ENCODE data around the gene ELL2. TPM values are rescaled to one million over a fixed set of nuclear protein-coding genes. Genes with fewer than 3 reads are reported as not detected.
"Not testable (repeated sequence)": the region's sequence is repeated elsewhere in the genome, so short reads cannot be mapped to it uniquely, and the experiment has no call there.

Gene ELL2
- total and polyA plus RNA-seq, 2 of the 13 experiments (the other 11 are each of a cell fraction or from before 2014, with no cell fraction given): 78.9 to 97.1 TPM

GRCh38 chr5:95837492-95837891 is 124.2 kb downstream of the ELL2 start:
- Histone ChIP-seq H3K79me2 (ENCODE audit: insufficient read depth, low read length) (no peaks in the 10 kb centered on the region), H2AFZ (ENCODE audit: low read length) (no peak overlapping the region), H3K4me1 (ENCODE audit: insufficient read depth, low read length) (peaks cover 80% of the 10 kb centered on the region), H3K4me2 (ENCODE audit: low read depth, low read length) (no peak overlapping the region), H4K20me1 (ENCODE audit: insufficient read depth, low read length) (no peaks in the 10 kb centered on the region), H3K27ac (ENCODE audit: extremely low read length, insufficient read depth, low read length) (no peak overlapping the region), H3K9ac (ENCODE audit: insufficient read depth, low read depth, low read length) (no peak overlapping the region), H3K4me3 (replicated peaks in 1 of 3; ENCODE audit: insufficient read depth in 1 of 3, low read depth in 2 of 3, low read length in 3 of 3) (no peak overlapping the region), H3K27me3 (ENCODE audit: control insufficient read depth in 1 of 2, insufficient read depth in 2 of 2, low read length in 2 of 2) (no peaks in the 10 kb centered on the region), H3K36me3 (replicated peaks in 1 of 2; ENCODE audit: control insufficient read depth in 1 of 2, insufficient read depth in 2 of 2, low read length in 2 of 2) (no peaks in the 10 kb centered on the region), H3K9me3 (ENCODE audit: low read length) (no peaks in the 10 kb centered on the region)
- ATAC-seq: no peak
- ChIA-PET CTCF (ENCODE audit: low intra/inter-chr PET ratio, low total read pairs) (no interaction called here), POLR2A (interaction anchor here (7.8 kb wide), 1 partner anchor 15 kb away, joined by 130 read pairs; the partner anchor contains the start of gene GLRX)
- intact Hi-C loops (cut with micrococcal nuclease; ENCODE audit: unreplicated experiment): no loop called here
- no peak for DNase-seq (ENCODE audit: low spot score)
- FAIRE-seq: no peak
- no TSS peak for BruUV-seq (replicated peaks)
- in situ Hi-C loops (cut with HindIII; ENCODE audit: extremely low pct_ligation_motif_present, low pct_unique_long_range_greater_than_20kb): loop anchor here (25.0 kb wide), 1 partner anchor 550 kb away; the partner anchor contains the start of gene MCTP1
- TF ChIP-seq KAT2B (IDR thresholded peaks at IDR 0.05; ENCODE audit: borderline replicate concordance, low read depth, low read length) (no peak), KLF11 (CRISPR knock-in tag; IDR thresholded peaks at IDR 0.05) (no peak), ZNF20 (CRISPR knock-in tag; IDR thresholded peaks at IDR 0.05) (no peak), ZNF296 (CRISPR knock-in tag; conservative IDR thresholded peaks at IDR 0.05) (no peak)
- WGBS (ENCODE audit: low lambda C conversion rate): 68% methylated on average over 5 of the region's 5 CpGs

- H3K4me3 ChIP-seq (replicated peaks in 1 of 3; ENCODE audit: insufficient read depth in 1 of 3, low read depth in 2 of 3, low read length in 3 of 3); H3K27me3 ChIP-seq (ENCODE audit: control insufficient read depth in 1 of 2, insufficient read depth in 2 of 2, low read length in 2 of 2); H4K20me1 ChIP-seq (ENCODE audit: insufficient read depth, low read length); CTCF ChIA-PET (ENCODE audit: low intra/inter-chr PET ratio, low total read pairs); H3K9ac ChIP-seq (ENCODE audit: insufficient read depth, low read depth, low read length); H3K27ac ChIP-seq (ENCODE audit: extremely low read length, insufficient read depth, low read length); DNase-seq (ENCODE audit: low spot score); H3K36me3 ChIP-seq (replicated peaks in 1 of 2; ENCODE audit: control insufficient read depth in 1 of 2, insufficient read depth in 2 of 2, low read length in 2 of 2); H2AFZ ChIP-seq (ENCODE audit: low read length); FAIRE-seq; H3K79me2 ChIP-seq (ENCODE audit: insufficient read depth, low read length); intact Hi-C loops (cut with micrococcal nuclease; ENCODE audit: unreplicated experiment); BruUV-seq (replicated peaks); H3K4me2 ChIP-seq (ENCODE audit: low read depth, low read length); ATAC-seq; H3K9me3 ChIP-seq (ENCODE audit: low read length): not testable (repeated sequence)
- POLR2A ChIA-PET: interaction anchor here (7.8 kb wide), 1 partner anchor 14 kb away, joined by 130 read pairs; the partner anchor contains the start of gene GLRX
- H3K4me1 ChIP-seq (ENCODE audit: insufficient read depth, low read length): peaks cover 75% of the 10 kb centered on the region
- in situ Hi-C loops (cut with HindIII; ENCODE audit: extremely low pct_ligation_motif_present, low pct_unique_long_range_greater_than_20kb): loop anchor here (25.0 kb wide), 1 partner anchor 550 kb away; the partner anchor contains the start of gene MCTP1
- WGBS (ENCODE audit: low lambda C conversion rate): 75% methylated on average over 4 of the region's 4 CpGs
Measured at GRCh38 chr5:95836971-95837370, 124.7 kb downstream of the ELL2 start.

Measured in HepG2 (cell line).